H1 (cell line): ENCODE data around the gene MMP11. TPM values are rescaled to one million over a fixed set of nuclear protein-coding genes. Genes with fewer than 3 reads are reported as not detected.

Experiments used
- CTCF ChIA-PET: fragments of 300-600 bp; sonication (Branson Sonifier 250); formaldehyde crosslinking; loops from one replicate; lab custom pipeline; 2021; ENCODE audit not compliant: partially characterized antibody; lab: Charles Lee
- POLR2A ChIA-PET: fragments of 300-600 bp; sonication (Branson Sonifier 250); formaldehyde crosslinking; loops from one replicate; lab custom pipeline; 2021; ENCODE audit warnings: inconsistent platforms; ENCODE audit not compliant: partially characterized antibody; lab: Charles Lee
- DNase-seq, 2 experiments: peaks; one replicate each; pipeline versions ENCODE4 v3.0.0 to v3.0.0-alpha.2; 2010 to 2022; ENCODE audit warnings: low spot score in 2 of 2, low read depth in 1 of 2, mixed read lengths in 1 of 2
- FAIRE-seq: peaks from 2 replicates; lab custom pipeline; 2011; peaks lifted over from hg19 to GRCh38; lab: Jason Lieb, UNC
- H2AFZ ChIP-seq: 2 replicates; pipeline ENCODE4 v1.8.1; 2012; ENCODE audit warnings: low read length, inconsistent platforms
- H2AK5ac ChIP-seq: 2 replicates; pipeline ENCODE4 v1.6.1; 2013; ENCODE audit warnings: low read depth, low read length
- H2BK120ac ChIP-seq: replicated peaks from 2 replicates; pipeline ENCODE3; 2013; ENCODE audit warnings: low read depth, low read length, inconsistent platforms
- H2BK12ac ChIP-seq: 2 replicates; pipeline ENCODE4 v1.6.1; 2013; ENCODE audit warnings: low read depth, low read length
- H2BK15ac ChIP-seq: 2 replicates; pipeline ENCODE4 v1.6.1; 2013; ENCODE audit warnings: low read length
- H2BK20ac ChIP-seq: 2 replicates; pipeline ENCODE4 v1.6.1; 2013; ENCODE audit warnings: low read length
- H2BK5ac ChIP-seq: 2 replicates; pipeline ENCODE4 v1.6.1; 2013; ENCODE audit warnings: low read depth, low read length
- H3K14ac ChIP-seq: 2 replicates; pipeline ENCODE4 v1.6.1; 2013; ENCODE audit warnings: inconsistent platforms; ENCODE audit not compliant: insufficient read length
- H3K18ac ChIP-seq: 2 replicates; pipeline ENCODE4 v1.6.1; 2013; ENCODE audit warnings: low read length; ENCODE audit errors: extremely low read depth
- H3K23ac ChIP-seq: 2 replicates; pipeline ENCODE4 v1.6.1; 2013; ENCODE audit warnings: inconsistent platforms; ENCODE audit not compliant: insufficient read length
- H3K23me2 ChIP-seq: 2 replicates; pipeline ENCODE4 v1.6.1; 2013; ENCODE audit warnings: low read depth, low read length
- H3K27ac ChIP-seq: 2 replicates; pipeline ENCODE4 v1.6.1; 2011; ENCODE audit warnings: low read depth, low read length, inconsistent platforms
- H3K27me3 ChIP-seq, 4 experiments: replicated peaks in 1 of 4; 1 replicate in 1 of 4; 2 replicates in 3 of 4; pipeline versions ENCODE4 v1.6.1 to v1.8.1; 2011 to 2013; ENCODE audit warnings: low read length in 3 of 4, mild to moderate bottlenecking in 3 of 4, inconsistent platforms in 2 of 4, mixed read lengths in 2 of 4, moderate library complexity in 1 of 4; ENCODE audit not compliant: control insufficient read depth in 3 of 4, insufficient read depth in 3 of 4; ENCODE audit errors: extremely low read depth in 1 of 4
- H3K36me3 ChIP-seq, 4 experiments: 2 replicates each; pipeline versions ENCODE4 v1.6.1 to v1.8.1; 2011 to 2013; ENCODE audit warnings: mild to moderate bottlenecking in 4 of 4, low read length in 3 of 4, moderate library complexity in 2 of 4, control low read depth in 1 of 4, inconsistent platforms in 1 of 4; ENCODE audit not compliant: insufficient read depth in 4 of 4, control insufficient read depth in 2 of 4
- H3K4ac ChIP-seq: replicated peaks from 2 replicates; pipeline ENCODE3; 2013; ENCODE audit warnings: low read length, low read depth, mixed read lengths, inconsistent platforms; ENCODE audit not compliant: insufficient read length
- H3K4me1 ChIP-seq, 4 experiments: replicated peaks in 1 of 4; 1 replicate in 1 of 4; 2 replicates in 3 of 4; pipeline versions ENCODE4 v1.6.1 to v1.8.1; 2011 to 2013; ENCODE audit warnings: low read length in 3 of 4, inconsistent platforms in 2 of 4, mixed read lengths in 1 of 4; ENCODE audit not compliant: insufficient read depth in 4 of 4, control insufficient read depth in 3 of 4
- H3K4me2 ChIP-seq, 2 experiments: 2 replicates each; pipeline versions ENCODE4 v1.6.1 to v1.8.1; 2011 to 2013; ENCODE audit warnings: low read depth in 2 of 2, low read length in 2 of 2, control low read depth in 1 of 2, inconsistent platforms in 1 of 2, mild to moderate bottlenecking in 1 of 2; ENCODE audit not compliant: insufficient read depth in 1 of 2
- H3K4me3 ChIP-seq, 4 experiments: fragments of 200-600, 300-600 bp in 1 of 4; sonication (generic), shearing (Covaris generic), sonication (Bioruptor Twin) in 1 of 4; 2 replicates each; pipeline versions ENCODE4 v1.5.1 to v1.8.1; 2011 to 2016; ENCODE audit warnings: low read length in 4 of 4, low read depth in 3 of 4, control low read depth in 2 of 4, inconsistent platforms in 2 of 4, mild to moderate bottlenecking in 2 of 4, mixed read lengths in 1 of 4, moderate library complexity in 1 of 4; ENCODE audit not compliant: insufficient read depth in 2 of 4; ENCODE audit errors: extremely low read depth in 1 of 4
- H3K56ac ChIP-seq: replicated peaks from 2 replicates; pipeline ENCODE3; 2013; ENCODE audit warnings: low read depth, mild to moderate bottlenecking, mixed read lengths, low read length, inconsistent platforms; ENCODE audit not compliant: insufficient read length
- H3K79me1 ChIP-seq: 2 replicates; pipeline ENCODE4 v1.6.1; 2013; ENCODE audit warnings: low read depth, low read length, control low read depth
- H3K79me2 ChIP-seq, 2 experiments: 2 replicates each; pipeline versions ENCODE4 v1.6.1 to v1.8.1; 2012 to 2013; ENCODE audit warnings: low read length in 2 of 2, mild to moderate bottlenecking in 2 of 2, inconsistent platforms in 1 of 2; ENCODE audit not compliant: insufficient read depth in 2 of 2, control insufficient read depth in 1 of 2
- H3K9ac ChIP-seq, 4 experiments: replicated peaks in 1 of 4; 1 replicate in 1 of 4; 2 replicates in 3 of 4; pipeline versions ENCODE4 v1.6.1 to v1.8.1; 2011 to 2013; ENCODE audit warnings: low read depth in 3 of 4, low read length in 3 of 4, control low read depth in 2 of 4, mild to moderate bottlenecking in 2 of 4, moderate library complexity in 2 of 4, inconsistent platforms in 1 of 4; ENCODE audit errors: extremely low read depth in 1 of 4
- H3K9me3 ChIP-seq, 2 experiments: 2 replicates each; pipeline versions ENCODE4 v1.6.1 to v1.8.1; 2012 to 2013; ENCODE audit warnings: mild to moderate bottlenecking in 2 of 2, moderate library complexity in 2 of 2, control low read depth in 1 of 2, inconsistent platforms in 1 of 2, low read depth in 1 of 2, low read length in 1 of 2, mixed read lengths in 1 of 2; ENCODE audit not compliant: insufficient read depth in 2 of 2
- H4K20me1 ChIP-seq, 2 experiments: replicated peaks in 1 of 2; 2 replicates each; pipeline versions ENCODE3 to v1.8.1; 2011 to 2013; ENCODE audit warnings: inconsistent platforms in 2 of 2, low read length in 2 of 2, mild to moderate bottlenecking in 1 of 2; ENCODE audit not compliant: insufficient read depth in 2 of 2, control insufficient read depth in 1 of 2
- H4K5ac ChIP-seq: 2 replicates; pipeline ENCODE4 v1.6.1; 2013; ENCODE audit warnings: low read length, low read depth, mixed read lengths, inconsistent platforms; ENCODE audit not compliant: insufficient read length
- H4K8ac ChIP-seq: 2 replicates; pipeline ENCODE4 v1.8.0; 2013; ENCODE audit warnings: mild to moderate bottlenecking, moderate library complexity, low read length, inconsistent platforms; ENCODE audit not compliant: insufficient read depth; ENCODE audit errors: extremely low read depth
- H4K91ac ChIP-seq: replicated peaks from 2 replicates; pipeline ENCODE3; 2013; ENCODE audit warnings: low read length, mixed read lengths, inconsistent platforms; ENCODE audit not compliant: insufficient read length
- BACH1 ChIP-seq: IDR thresholded peaks from 2 replicates; pipeline ENCODE4 v1.6.1; 2012; ENCODE audit warnings: low read length, improper control_type of control experiment
- POLR2AphosphoS5 ChIP-seq: IDR thresholded peaks from 2 replicates; pipeline ENCODE4 v1.6.1; 2011; ENCODE audit warnings: low read depth, low read length
- SP4 ChIP-seq: IDR thresholded peaks from 2 replicates; pipeline ENCODE4 v1.6.1; 2012; ENCODE audit warnings: low read length, inconsistent platforms
- ZNF274 ChIP-seq: IDR thresholded peaks from 2 replicates; pipeline ENCODE4 v1.7.0; 2012; ENCODE audit warnings: low read length, borderline replicate concordance; ENCODE audit errors: extremely low read depth
- WGBS, 2 experiments: shearing (Covaris generic) in 1 of 2; methylation state at CpG; one replicate each; pipeline versions ENCODE4 v1.1.6 to v1.1.7; 2013 to 2015; ENCODE audit warnings: low lambda C conversion rate in 2 of 2, mixed read lengths in 2 of 2, inconsistent platforms in 1 of 2, low coverage in 1 of 2, missing lambda C conversion rate in 1 of 2; ENCODE audit not compliant: insufficient replicate concordance in 2 of 2, insufficient coverage in 1 of 2, insufficient read length in 1 of 2; ENCODE audit errors: extremely low coverage in 1 of 2, missing lambda C conversion rate in 1 of 2; 5-methylcytosine and 5-hydroxymethylcytosine counted together
- polyA plus RNA-seq, 7 experiments: library from polyadenylated mRNA; depleted of rRNA in 3 of 7; stranded (reverse) in 5 of 7; unstranded in 2 of 7; fragments of >200 nt in 5 of 7; fragments of 200-250 nt in 2 of 7; gene quantifications; 1 replicate in 5 of 7; 2 replicates in 1 of 7; 4 replicates in 1 of 7; pipeline versions ENCODE4 v1.2.1 to v1.2.3, GENCODE V29; 2011 to 2013; ENCODE audit warnings: missing spikeins in 2 of 7, mixed read lengths in 2 of 7
- total RNA-seq: library from RNA; stranded (reverse); fragmentation: NEBNext Ultra II Directional; extraction: Animal tissue kit (Norgen Biotek cat#: 25700); gene quantifications from 2 replicates; pipeline ENCODE4 v1.2.1, GENCODE V29; 2021

MMP11 gene
- total and polyA plus RNA-seq, 2 of the 8 experiments (the other 6 are each of a cell fraction or from before 2014, with no cell fraction given) = 10.2 to 18.3 TPM

DNA sequence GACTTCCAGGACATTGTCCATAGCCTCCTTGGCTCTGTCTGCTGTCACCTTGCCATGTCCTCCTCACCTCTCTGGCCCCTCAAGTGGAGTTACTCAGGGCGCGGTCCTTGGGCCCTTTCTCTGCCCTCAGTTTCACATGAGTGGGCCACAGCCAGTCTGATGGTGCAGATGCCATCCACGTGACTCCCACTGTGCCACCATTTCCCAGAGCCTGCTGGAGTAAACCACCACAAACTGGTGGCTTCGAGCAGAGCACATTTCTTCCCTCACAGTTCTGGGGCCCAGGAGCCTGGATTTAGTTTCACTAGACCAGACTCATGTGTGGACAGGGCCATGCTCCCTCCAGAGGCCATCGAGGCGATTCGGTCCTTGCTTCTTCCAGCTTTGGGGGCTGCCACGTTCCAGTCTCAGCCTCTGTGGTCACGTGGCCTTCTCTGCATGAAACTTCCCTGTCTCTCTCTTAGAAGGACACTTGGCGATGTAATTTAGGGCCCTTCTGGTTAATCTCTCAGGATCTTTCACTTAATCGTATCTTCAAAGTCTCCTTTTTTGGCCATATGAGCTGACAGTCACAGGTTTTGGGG is 28.7 kb downstream of the MMP11 start:
- no peak for TF ChIP-seq BACH1
- no peak for TF ChIP-seq POLR2AphosphoS5
- TF ChIP-seq SP4 = no peak
- TF ChIP-seq ZNF274 = no peak
- TF ChIP-seq, all 59 proteins: peak for 0
- no peak overlapping the region for H4K91ac ChIP-seq
- H3K4me3 ChIP-seq = no peak overlapping the region
- no peak overlapping the region for H3K23ac ChIP-seq
- H3K4ac ChIP-seq = no peak overlapping the region
- H2AFZ ChIP-seq = no peak overlapping the region
- H2AK5ac ChIP-seq = no peak overlapping the region
- H3K56ac ChIP-seq = no peak overlapping the region
- no peaks in the 10 kb centered on the region for H3K27me3 ChIP-seq
- CTCF ChIA-PET = interaction anchor here (0.5 to 1.6 kb wide), 2 partner anchors 33 to 510 kb away, joined by 4 read pairs; no protein-coding TSS in a partner anchor
- H3K27ac ChIP-seq = no peak overlapping the region
- H3K14ac ChIP-seq = no peak overlapping the region
- H3K9me3 ChIP-seq = no peaks in the 10 kb centered on the region
- no peak overlapping the region for H2BK5ac ChIP-seq
- FAIRE-seq = no peak
- H3K23me2 ChIP-seq = no peaks in the 10 kb centered on the region
- no peak overlapping the region for H4K5ac ChIP-seq
- H2BK15ac ChIP-seq = no peak overlapping the region
- H3K79me2 ChIP-seq = no peaks in the 10 kb centered on the region
- POLR2A ChIA-PET = interaction anchor here (1.4 to 1.6 kb wide), 2 partner anchors 9 to 12 kb away, joined by 4 read pairs; no protein-coding TSS in a partner anchor
- peaks cover 20 to 63% (median 46%) of the 10 kb centered on the region in 4 experiments; a peak in 6 of 8 replicates for H3K36me3 ChIP-seq
- H3K4me2 ChIP-seq = no peak overlapping the region
- H3K9ac ChIP-seq = no peak overlapping the region
- no peak overlapping the region for H2BK12ac ChIP-seq
- H4K8ac ChIP-seq = no peak overlapping the region
- H3K18ac ChIP-seq = no peak overlapping the region
- no peaks in the 10 kb centered on the region; the same call in 1 of the 2 replicates for H3K79me1 ChIP-seq
- peaks cover 0 to 19% of the 10 kb centered on the region in 2 experiments for H4K20me1 ChIP-seq
- no peak overlapping the region for H2BK20ac ChIP-seq
- WGBS, 2 experiments = 88% methylated on average over 11 of the region's 11 CpGs; no CpG with 5 or more reads in 1 of the 2 experiments
- H2BK120ac ChIP-seq = no peak overlapping the region
- no peak for DNase-seq
- H3K4me1 ChIP-seq = no peaks in the 10 kb centered on the region
